Right cardiac atrium (tissue), 5 donors: ENCODE measurements around the gene MUC15. TPM values are rescaled to one million over a fixed set of nuclear protein-coding genes. Genes with fewer than 3 reads are reported as not detected.

Source experiments
- ATAC-seq, 2 donors: fragments of 200-7000 bp; cut with Tn5 transposase; one replicate each; pipeline versions ENCODE4 v1.8.0 to v1.9.1; 2020; ENCODE audit warnings: moderate library complexity in 2 of 2, mild to moderate bottlenecking in 1 of 2
- DNase-seq, 3 donors: peaks; one replicate each; pipeline ENCODE4 v3.0.0-alpha.2; 2020
- H3K27ac ChIP-seq: one replicate; pipeline ENCODE4 v1.5.1; 2013; ENCODE audit warnings: mild to moderate bottlenecking, low read length, control low read depth, moderate library complexity
- H3K27me3 ChIP-seq: one replicate; pipeline ENCODE4 v1.6.1; 2013; ENCODE audit not compliant: control insufficient read depth, insufficient read depth
- H3K4me1 ChIP-seq: one replicate; pipeline ENCODE4 v1.6.1; 2013; ENCODE audit warnings: low read length; ENCODE audit not compliant: control insufficient read depth, insufficient read depth
- H3K4me3 ChIP-seq: one replicate; pipeline ENCODE4 v1.5.1; 2013; ENCODE audit warnings: low read length, control low read depth
- H3K9me3 ChIP-seq: one replicate; pipeline ENCODE4 v1.6.1; 2013; ENCODE audit warnings: low read length; ENCODE audit not compliant: control insufficient read depth
- WGBS: extraction: QIAGEN DNeasy Blood & Tissue Kit; methylation state at CpG from one replicate; pipeline ENCODE4 v1.1.7; 2013; 5-methylcytosine and 5-hydroxymethylcytosine counted together
- intact Hi-C, 4 donors: fragments of 100-400 bp; cut with DNase I; formaldehyde crosslinking; loops; one replicate each; pipeline versions ENCODE4 v1.11.0 to v1.14.0; 2022 to 2023
- long read RNA-seq, 4 donors: library from polyadenylated mRNA; unstranded; transcript quantifications; one replicate each; pipeline ENCODE4 v2.0.0, GENCODE V29; 2020 to 2021
- polyA plus RNA-seq: library from polyadenylated mRNA; stranded (reverse); fragments of 200-250 nt; gene quantifications from one replicate; pipeline ENCODE4 v1.2.3, GENCODE V29; 2013
- total RNA-seq, 4 donors: library from RNA; stranded (reverse); fragmentation: NEBNext Ultra II Directional; extraction: Animal tissue kit (Norgen Biotek cat#: 25700); gene quantifications; one replicate each; pipeline ENCODE4 v1.2.1, GENCODE V29; 2021
- donor health status: healthy with polysubstance abuse.
- donor health status: DM: no; HTN: yes; CAD: no.
- donor health status: DM: no; HTN: no; CAD: no.
- donor health status: DM: no; HTN: yes; CAD: no; lungs with severe emphysema.
- donor health status: DM: yes; HTN: yes; CAD: no.

Gene MUC15
- total RNA-seq (not detected), polyA plus RNA-seq (not detected)
- long read RNA-seq, donor 1, result 0 reads
- long read RNA-seq, donor 2, result 0 reads
- long read RNA-seq, donor 3, result 0 reads
- long read RNA-seq, donor 4, result 0 reads

GRCh38 chr11:26571861-26572654 is at the start of gene MUC15:
TSS of gene MUC15 (minus strand) at chr11:26572263. CDS start at chr11:26567094, 5,169 bp downstream.
- H3K4me1 ChIP-seq, result no peaks in the 10 kb centered on the region
- WGBS, result 66% methylated on average over 12 of the region's 12 CpGs
- no peaks in the 10 kb centered on the region for H3K9me3 ChIP-seq
- ATAC-seq, result no peak
- no peak for DNase-seq
- no peaks in the 10 kb centered on the region for H3K27me3 ChIP-seq
- no peak within 1 kb of the TSS for H3K27ac ChIP-seq
- intact Hi-C loops, result no loop called here
- no peak within 1 kb of the TSS for H3K4me3 ChIP-seq

GRCh38 chr11:26621132-26621531 is 49.1 kb upstream of the MUC15 start:
- intact Hi-C loops, result no loop called here
- no peaks in the 10 kb centered on the region for H3K9me3 ChIP-seq
- no peaks in the 10 kb centered on the region for H3K4me1 ChIP-seq
- no peak overlapping the region for H3K4me3 ChIP-seq
- no peak for DNase-seq
- no peak for ATAC-seq
- H3K27ac ChIP-seq, result no peak overlapping the region
- no peaks in the 10 kb centered on the region for H3K27me3 ChIP-seq

GRCh38 chr11:26620282-26621045 is 48.4 kb upstream of the MUC15 start:
- Histone ChIP-seq H3K27me3 (no peaks in the 10 kb centered on the region), H3K27ac (no peak overlapping the region), H3K9me3 (no peaks in the 10 kb centered on the region), H3K4me1 (no peaks in the 10 kb centered on the region), H3K4me3 (no peak overlapping the region)
- WGBS, result 86% methylated on average over 1 of the region's 1 CpG
- intact Hi-C loops, result no loop called here
- no peak for DNase-seq
- ATAC-seq, result no peak

GRCh38 chr11:26618441-26618840 is 46.4 kb upstream of the MUC15 start:
- intact Hi-C loops, result no loop called here
- ATAC-seq (no peak), DNase-seq (no peak)
- Histone ChIP-seq H3K4me1 (no peaks in the 10 kb centered on the region), H3K4me3 (no peak overlapping the region), H3K9me3 (peaks cover 2% of the 10 kb centered on the region), H3K27ac (no peak overlapping the region), H3K27me3 (no peaks in the 10 kb centered on the region)
- WGBS, result 25% methylated on average over 1 of the region's 1 CpG

- Histone ChIP-seq H3K27me3 (no peaks in the 10 kb centered on the region), H3K4me3 (no peak overlapping the region), H3K4me1 (no peaks in the 10 kb centered on the region), H3K9me3 (peaks cover 2% of the 10 kb centered on the region), H3K27ac (no peak overlapping the region)
- no peak for DNase-seq
- WGBS, result 85% methylated on average over 2 of the region's 2 CpGs
- intact Hi-C loops, result no loop called here
- no peak for ATAC-seq
These were observed 41.7 kb upstream of the MUC15 start for GRCh38 chr11:26613759-26614158.

GRCh38 chr11:26608507-26609146 is 36.6 kb upstream of the MUC15 start:
- Histone ChIP-seq H3K27me3 (no peaks in the 10 kb centered on the region), H3K4me3 (no peak overlapping the region), H3K9me3 (peaks cover under 1% of the 10 kb centered on the region), H3K27ac (no peak overlapping the region), H3K4me1 (no peaks in the 10 kb centered on the region)
- intact Hi-C loops, result no loop called here
- DNase-seq, result no peak
- ATAC-seq, result no peak
- 82% methylated on average over 9 of the region's 9 CpGs for WGBS

GRCh38 chr11:26607725-26608506 is 35.9 kb upstream of the MUC15 start:
- no peak overlapping the region for H3K4me3 ChIP-seq
- WGBS, result 73% methylated on average over 7 of the region's 7 CpGs
- no peak overlapping the region for H3K27ac ChIP-seq
- ATAC-seq (no peak), DNase-seq (no peak)
- H3K27me3 ChIP-seq, result no peaks in the 10 kb centered on the region
- intact Hi-C loops, result no loop called here
- no peaks in the 10 kb centered on the region for H3K9me3 ChIP-seq
- H3K4me1 ChIP-seq, result no peaks in the 10 kb centered on the region

- DNase-seq, result no peak
- intact Hi-C loops, result no loop called here
- no peak overlapping the region for H3K27ac ChIP-seq
- H3K27me3 ChIP-seq, result no peaks in the 10 kb centered on the region
- H3K4me1 ChIP-seq, result no peaks in the 10 kb centered on the region
- 60% methylated on average over 3 of the region's 4 CpGs for WGBS
- no peaks in the 10 kb centered on the region for H3K9me3 ChIP-seq
- ATAC-seq, result no peak
- H3K4me3 ChIP-seq, result no peak overlapping the region
These were observed 27.9 kb upstream of the MUC15 start for GRCh38 chr11:26599876-26600434.

GRCh38 chr11:26599425-26599824 is 27.4 kb upstream of the MUC15 start:
- ATAC-seq (no peak), DNase-seq (no peak)
- no peaks in the 10 kb centered on the region for H3K27me3 ChIP-seq
- H3K4me3 ChIP-seq, result no peak overlapping the region
- 63% methylated on average over 2 of the region's 2 CpGs for WGBS
- H3K4me1 ChIP-seq, result no peaks in the 10 kb centered on the region
- no peaks in the 10 kb centered on the region for H3K9me3 ChIP-seq
- intact Hi-C loops, result no loop called here
- H3K27ac ChIP-seq, result no peak overlapping the region

- Histone ChIP-seq H3K27ac (no peak overlapping the region), H3K4me1 (no peaks in the 10 kb centered on the region), H3K9me3 (no peaks in the 10 kb centered on the region), H3K27me3 (no peaks in the 10 kb centered on the region), H3K4me3 (no peak overlapping the region)
- 85% methylated on average over 2 of the region's 2 CpGs for WGBS
- intact Hi-C loops, result no loop called here
- DNase-seq, result no peak
- no peak for ATAC-seq
These were observed 25.8 kb upstream of the MUC15 start for GRCh38 chr11:26597899-26598298.
